Measurements from ENCODE around the gene CDS2.

Gene CDS2

DNA sequence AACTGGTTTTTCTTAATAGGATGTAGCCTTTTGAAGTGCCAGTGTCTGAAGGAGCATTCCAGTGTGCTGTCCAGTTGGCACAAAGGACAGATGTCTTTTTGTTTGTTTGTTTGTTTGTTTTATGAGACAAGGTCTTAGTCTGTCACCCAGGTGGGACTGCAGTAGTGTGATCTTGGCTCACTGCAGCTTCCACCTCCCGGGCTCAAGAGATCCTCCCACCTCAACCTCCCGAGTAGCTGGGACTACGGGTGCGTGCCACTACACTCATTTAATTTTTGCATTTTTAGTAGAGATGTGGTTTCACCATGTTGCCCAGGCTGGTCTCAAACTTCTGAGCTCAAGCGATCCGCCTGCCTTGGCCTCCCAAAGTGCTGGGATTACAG lies 27.7 kb downstream of the CDS2 start:
- DNase-seq, result no peak

DNA sequence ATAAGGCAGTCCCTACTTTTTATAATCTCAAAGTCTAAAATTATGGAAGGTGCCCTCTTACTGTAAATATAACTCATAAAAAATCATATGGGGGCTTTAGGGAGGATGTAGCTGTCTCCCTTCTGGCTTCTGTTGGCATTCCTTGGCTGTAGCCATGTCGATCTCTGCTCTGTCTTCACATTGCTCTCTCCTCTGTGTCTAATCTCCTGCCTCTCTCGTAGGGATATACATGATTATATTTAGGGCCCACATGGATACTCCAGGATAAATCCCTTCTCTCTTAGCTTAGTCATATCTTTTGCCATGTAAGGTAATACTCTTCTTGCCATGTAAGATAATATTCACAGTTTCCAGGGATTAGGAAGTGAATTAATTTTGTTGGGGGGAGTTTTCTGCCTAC lies 28.6 kb downstream of the CDS2 start:
- no peak for DNase-seq

- no peak for DNase-seq
These were observed 30.1 kb downstream of the CDS2 start for GRCh38 chr20:5156675-5157448.

- DNase-seq, result no peak
These were observed 33.1 kb downstream of the CDS2 start for GRCh38 chr20:5159928-5160327.

DNA sequence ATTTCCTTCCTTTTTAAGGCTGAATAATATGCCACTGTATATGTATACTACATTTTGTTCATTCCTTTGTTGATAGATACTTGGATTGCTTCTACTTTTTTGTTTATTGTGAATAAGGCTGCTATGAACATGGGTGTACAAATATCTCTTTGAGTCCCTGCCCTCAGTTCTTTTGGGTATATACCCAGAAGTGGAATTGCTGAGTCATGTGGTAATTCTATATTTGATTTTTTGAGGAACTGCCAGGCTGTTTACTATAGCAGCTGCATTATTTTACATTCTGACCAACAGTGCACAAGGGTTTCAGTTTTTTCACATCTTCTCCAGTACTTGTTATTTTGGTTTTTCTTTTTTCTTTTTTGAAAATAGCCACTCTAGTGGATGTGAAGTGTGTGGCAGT lies 34.1 kb downstream of the CDS2 start:
- no peak for DNase-seq

GRCh38 chr20:5161536-5162164 lies 34.8 kb downstream of the CDS2 start:
- DNase-seq, result no peak

- DNase-seq, result no peak
These were observed 38.1 kb downstream of the CDS2 start for GRCh38 chr20:5164645-5165625.

DNA sequence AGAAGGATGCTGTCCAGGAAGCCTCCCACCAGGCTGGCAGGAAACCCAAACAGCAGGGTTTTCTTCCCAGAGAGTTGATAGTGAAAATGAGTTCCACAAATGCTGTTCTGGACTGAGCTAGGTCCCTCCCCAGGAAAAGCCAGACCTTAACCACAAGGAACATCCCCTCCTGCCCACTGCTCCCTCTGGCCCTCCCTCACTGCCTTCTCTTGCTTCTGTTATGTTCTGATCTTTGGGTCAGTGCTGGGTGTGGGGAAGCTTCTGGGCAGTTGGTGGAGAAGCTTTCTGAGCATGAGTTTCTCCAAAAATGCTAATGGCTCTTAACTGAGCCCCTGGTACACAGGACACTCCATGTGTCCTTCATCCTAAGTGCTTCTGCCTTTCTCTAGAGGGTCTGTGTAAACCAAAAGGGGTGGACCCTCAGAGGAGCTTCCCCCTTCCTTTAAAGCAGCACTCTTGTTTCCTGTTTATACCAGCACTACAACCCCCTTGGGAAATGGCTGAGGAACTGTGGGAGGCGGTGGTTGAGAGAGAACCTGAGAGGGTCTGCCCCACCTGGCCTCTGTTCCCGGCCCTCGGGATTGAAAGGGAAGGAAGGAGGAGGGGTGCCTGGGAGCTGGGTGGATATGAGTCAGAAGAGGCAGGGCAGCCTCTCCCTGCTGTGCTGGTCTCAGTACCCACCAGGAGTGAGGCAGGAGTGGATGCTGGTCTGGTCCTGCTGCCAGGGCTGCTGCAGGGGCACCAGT lies 42.0 kb downstream of the CDS2 start:
- peak in 1 of 2 donors; percentile 3 for DNase-seq

GRCh38 chr20:5170341-5170740 lies 43.5 kb downstream of the CDS2 start:
- DNase-seq, result no peak

GRCh38 chr20:5171064-5171789 lies 44.4 kb downstream of the CDS2 start:
- no peak for DNase-seq

DNA sequence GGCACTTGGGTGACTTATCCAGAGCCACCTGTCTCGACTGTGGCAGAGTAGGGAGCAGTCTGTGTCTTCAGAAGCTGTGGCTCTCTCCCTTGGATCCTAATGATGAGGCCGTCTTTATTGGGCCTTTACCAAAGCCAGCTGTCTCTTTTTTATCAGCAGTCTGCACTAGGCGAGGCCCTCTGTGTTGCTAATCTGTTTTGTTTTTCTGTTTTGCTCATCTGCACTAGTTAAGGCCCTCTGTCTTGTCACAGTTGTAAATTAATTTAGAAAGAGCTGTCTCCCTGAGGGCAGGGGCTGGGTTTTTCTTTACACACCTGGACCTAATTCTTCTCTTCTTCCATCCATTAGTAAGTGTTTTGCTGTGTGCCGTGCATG lies 45.0 kb downstream of the CDS2 start:
- no peak for DNase-seq

DNA sequence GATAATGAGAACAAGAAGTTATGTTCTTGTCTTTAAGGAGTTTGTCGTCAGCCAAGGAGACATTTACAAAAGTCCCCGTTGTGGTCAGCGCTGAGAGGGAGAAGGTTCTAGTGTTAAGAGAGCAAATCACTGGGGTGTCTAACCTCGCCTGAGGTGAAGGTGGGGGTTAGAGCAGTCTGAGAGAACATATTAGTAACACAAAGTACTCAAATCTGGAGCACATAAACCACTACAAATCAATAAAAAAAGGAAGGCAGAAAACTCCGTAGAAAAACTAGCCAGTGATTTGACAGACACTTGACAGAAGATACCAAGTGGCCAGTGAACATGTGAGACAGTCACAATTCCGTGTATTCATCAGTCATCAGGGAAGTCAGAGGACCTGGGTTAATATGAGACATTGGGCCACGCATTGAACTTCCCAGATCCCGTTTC lies 45.4 kb downstream of the CDS2 start:
- DNase-seq, result no peak

- no peak for DNase-seq
These were observed 46.2 kb downstream of the CDS2 start for GRCh38 chr20:5172903-5173463.

- DNase-seq, result no peak
These were observed 46.9 kb downstream of the CDS2 start for GRCh38 chr20:5173751-5174150.

- no peak for DNase-seq
These were observed 50.3 kb downstream of the CDS2 start for GRCh38 chr20:5177071-5177470.

- no peak for DNase-seq
These were observed 51.2 kb downstream of the CDS2 start for GRCh38 chr20:5178046-5178445.

DNA sequence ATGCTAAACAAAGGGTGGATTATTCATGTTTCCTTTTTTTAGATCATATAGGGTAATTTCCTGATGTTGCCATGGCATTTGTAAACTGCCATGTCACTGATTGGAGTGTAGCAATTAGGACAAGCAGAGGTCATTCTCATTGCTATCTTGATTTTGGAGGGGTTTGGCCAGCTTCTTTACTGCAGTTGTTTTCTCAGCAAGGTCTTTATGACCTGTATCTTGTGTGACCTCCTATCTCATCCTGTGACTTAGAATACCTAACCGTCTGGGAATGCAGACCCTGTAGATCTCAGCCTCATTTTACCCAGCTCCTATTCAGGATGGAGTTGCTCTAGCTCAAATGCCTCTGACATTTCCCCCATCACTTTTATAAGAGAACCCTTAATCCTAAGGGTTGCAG lies 53.6 kb downstream of the CDS2 start:
- DNase-seq, result no peak

DNA sequence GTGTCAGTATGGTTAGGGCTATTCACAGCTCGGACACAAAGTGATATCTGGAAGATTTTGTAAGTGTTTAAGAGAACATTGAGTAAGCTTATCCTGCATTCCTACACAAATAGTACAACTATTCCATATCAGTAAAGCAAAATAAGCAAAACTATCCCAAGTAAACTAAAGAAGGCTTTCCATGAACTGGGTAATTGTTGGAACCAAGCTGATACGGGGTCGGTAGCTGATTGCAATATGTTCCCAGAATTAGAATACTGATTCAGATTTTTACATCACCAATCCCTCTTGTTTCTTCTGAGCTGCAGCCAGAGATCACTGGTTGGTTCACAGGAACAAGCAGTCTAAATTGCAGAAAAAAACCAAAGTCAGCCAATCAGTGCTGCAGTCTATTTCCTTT lies 54.1 kb downstream of the CDS2 start:
- no peak for DNase-seq

DNA sequence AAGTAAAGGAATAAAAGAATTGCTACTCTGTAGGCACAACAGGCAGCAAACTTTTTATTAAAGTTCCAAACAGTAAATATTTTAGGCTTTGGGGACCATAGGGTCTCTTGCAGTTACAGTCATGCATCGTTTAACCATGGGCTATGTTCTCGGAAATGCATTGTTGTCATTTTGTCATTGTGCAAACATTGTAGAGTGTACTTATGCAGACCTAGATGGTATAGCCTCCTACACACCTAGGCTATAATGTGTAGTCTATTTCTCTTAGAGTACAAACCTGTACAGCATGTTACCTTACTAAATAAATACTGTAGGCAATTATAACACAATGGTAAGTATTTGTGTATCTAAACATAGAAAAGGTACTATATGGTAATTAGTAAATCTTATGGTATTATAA lies 54.7 kb downstream of the CDS2 start:
- no peak for DNase-seq

DNA sequence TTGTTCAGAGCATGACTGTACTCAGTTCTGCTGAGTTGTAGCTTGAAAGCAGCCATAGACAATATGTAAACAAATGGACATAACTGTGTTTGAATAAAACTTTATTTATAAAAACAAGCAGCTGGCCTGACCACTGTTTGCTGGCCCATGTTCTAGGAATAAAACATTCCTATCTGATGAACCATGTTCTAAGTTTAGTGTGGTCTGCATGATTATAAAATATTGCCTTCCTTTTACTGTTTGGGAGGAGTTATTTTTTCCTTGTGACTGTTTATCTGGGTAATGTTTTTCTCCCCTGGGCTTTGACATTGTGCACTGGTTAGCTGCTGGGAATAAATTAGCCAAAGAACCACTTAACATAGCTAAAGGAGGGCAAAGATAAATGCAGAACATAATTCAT lies 55.1 kb downstream of the CDS2 start:
- DNase-seq, result no peak

GRCh38 chr20:5182615-5183254 lies 55.9 kb downstream of the CDS2 start:
- DNase-seq, result no peak

All from CD4-positive, alpha-beta T cell treated with Interferon alpha-2 for 1 hour (primary cell).